Right lobe of liver (tissue), 4 donors: Measurements from ENCODE around the gene SRSF1.

ENCODE experiments used
- CTCF ChIP-seq, 4 donors: fragments of 200-600 bp in 3 of 4; fragments of 450-650 bp in 1 of 4; IDR thresholded peaks; one replicate each; pipeline versions ENCODE4 v1.5.1 to v1.8.0; 2016 to 2022; ENCODE audit warnings: antibody characterized with exemption in 4 of 4, mild to moderate bottlenecking in 2 of 4
- POLR2A ChIP-seq: fragments of 450-650 bp; IDR thresholded peaks from one replicate; pipeline ENCODE4 v1.6.1; 2017; ENCODE audit warnings: antibody characterized with exemption, mild to moderate bottlenecking
- donor health status: DM: no; HTN: no; CAD: no.
- donor health status: DM: no; HTN: no; CAD: no.
- donor health status: DM: no; HTN: yes; CAD: no.

- TF ChIP-seq CTCF (IDR thresholded peaks at IDR 0.05) (no peak), POLR2A (no peak)
These were observed 52.5 kb downstream of the SRSF1 start for GRCh38 chr17:57954397-57955182.
